Tibial nerve (tissue), 4 donors: ENCODE results near the gene CHST10. TPM values are rescaled to one million over a fixed set of nuclear protein-coding genes. Genes with fewer than 3 reads are reported as not detected.

Source experiments
- DNase-seq, 2 donors: peaks; one replicate each; pipeline ENCODE4 v3.0.0-alpha.2; 2019; ENCODE audit warnings: low spot score in 2 of 2
- H3K27ac ChIP-seq, 4 donors: fragments of 200-600 bp; sonication (generic) in 3 of 4; one replicate each; pipeline ENCODE4 v1.5.1; 2017 to 2019; ENCODE audit warnings: mild to moderate bottlenecking in 1 of 4
- H3K27me3 ChIP-seq, 2 donors: fragments of 200-600 bp; sonication (generic) in 1 of 2; one replicate each; pipeline versions ENCODE4 v1.5.1 to v1.6.0; 2017 to 2019
- H3K36me3 ChIP-seq, 3 donors: fragments of 200-600 bp; sonication (generic); one replicate each; pipeline ENCODE4 v1.5.1; 2018 to 2019
- H3K4me1 ChIP-seq, 4 donors: fragments of 200-600 bp; sonication (generic) in 3 of 4; one replicate each; pipeline ENCODE4 v1.5.1; 2017 to 2019
- H3K4me3 ChIP-seq, 4 donors: fragments of 200-600 bp; sonication (generic) in 3 of 4; one replicate each; pipeline ENCODE4 v1.5.1; 2017 to 2019; ENCODE audit warnings: mild to moderate bottlenecking in 1 of 4, moderate library complexity in 1 of 4
- H3K9me3 ChIP-seq, 4 donors: fragments of 200-600 bp; sonication (generic) in 3 of 4; one replicate each; pipeline ENCODE4 v1.5.1; 2017 to 2019
- CTCF ChIP-seq, 5 experiments: fragments of 200-600 bp in 3 of 5; fragments of 450-650 bp in 2 of 5; sonication (generic) in 3 of 5; IDR thresholded peaks; one replicate each; pipeline ENCODE4 v1.5.1; 2016 to 2019; ENCODE audit warnings: antibody characterized with exemption in 5 of 5, mild to moderate bottlenecking in 3 of 5, moderate library complexity in 2 of 5
- EP300 ChIP-seq, 2 donors: sonication (generic); formaldehyde crosslinking; IDR thresholded peaks; one replicate each; pipeline ENCODE4 v1.6.1; 2017; ENCODE audit warnings: antibody characterized with exemption in 2 of 2, mild to moderate bottlenecking in 1 of 2
- POLR2A ChIP-seq, 2 donors: fragments of 450-650 bp; IDR thresholded peaks; one replicate each; pipeline ENCODE4 v1.6.1; 2017; ENCODE audit warnings: antibody characterized with exemption in 2 of 2, mild to moderate bottlenecking in 2 of 2, moderate library complexity in 2 of 2
- WGBS, 2 donors: methylation state at CpG; one replicate each; pipeline ENCODE4 v1.1.5; 2018; 5-methylcytosine and 5-hydroxymethylcytosine counted together
- total RNA-seq, 4 donors: library from RNA; depleted of rRNA; stranded (reverse); fragments of >200 nt; gene quantifications; one replicate each; pipeline ENCODE4 v1.1.0, GENCODE V29; 2016

The CHST10 gene
- total RNA-seq, 4 donors from 2014 or later: 9.4 to 17.1 (median 13.0) TPM

GRCh38 chr2:100391735-100392515 lies 25.5 kb downstream of the CHST10 start:
- Histone ChIP-seq H3K4me3 (no peak overlapping the region), H3K36me3 (peaks cover 0 to 61% (median 0%) of the 10 kb centered on the region in 3 donors), H3K27ac (no peak overlapping the region), H3K27me3 (no peaks in the 10 kb centered on the region), H3K4me1 (no peaks in the 10 kb centered on the region), H3K9me3 (no peaks in the 10 kb centered on the region)
- WGBS, 2 donors: 96 to 97% methylated on average over 12 to 23 of the region's 23 CpGs
- TF ChIP-seq CTCF (IDR thresholded peaks at IDR 0.05) (no peak), EP300 (IDR thresholded peaks at IDR 0.05) (no peak), POLR2A (IDR thresholded peaks at IDR 0.05) (no peak)
- DNase-seq: no peak

GRCh38 chr2:100390001-100390940 lies 27.2 kb downstream of the CHST10 start:
- H3K4me1 ChIP-seq: no peaks in the 10 kb centered on the region
- no peak overlapping the region for H3K27ac ChIP-seq
- TF ChIP-seq EP300 (IDR thresholded peaks at IDR 0.05): no peak
- no peak overlapping the region for H3K4me3 ChIP-seq
- no peaks in the 10 kb centered on the region for H3K27me3 ChIP-seq
- H3K36me3 ChIP-seq: peaks cover 0 to 44% (median 0%) of the 10 kb centered on the region in 3 donors
- DNase-seq: no peak
- H3K9me3 ChIP-seq: no peaks in the 10 kb centered on the region
- WGBS, 2 donors: 88 to 91% methylated on average over 12 of the region's 12 CpGs

- TF ChIP-seq POLR2A (IDR thresholded peaks at IDR 0.05) (no peak), EP300 (IDR thresholded peaks at IDR 0.05) (no peak), CTCF (IDR thresholded peaks at IDR 0.05) (no peak)
- Histone ChIP-seq H3K4me3 (no peak overlapping the region), H3K27me3 (no peaks in the 10 kb centered on the region), H3K27ac (no peak overlapping the region), H3K4me1 (no peaks in the 10 kb centered on the region), H3K36me3 (peaks cover 0 to 29% (median 0%) of the 10 kb centered on the region in 3 donors), H3K9me3 (no peaks in the 10 kb centered on the region)
- DNase-seq: no peak
- 78 to 81% methylated on average over 6 of the region's 6 CpGs for WGBS, 2 donors
These were observed 28.8 kb downstream of the CHST10 start for GRCh38 chr2:100388703-100389102.

- H3K4me3 ChIP-seq: no peak overlapping the region
- H3K27me3 ChIP-seq: no peaks in the 10 kb centered on the region
- H3K36me3 ChIP-seq: no peaks in the 10 kb centered on the region
- TF ChIP-seq POLR2A (IDR thresholded peaks at IDR 0.05) (no peak), CTCF (IDR thresholded peaks at IDR 0.05) (no peak), EP300 (IDR thresholded peaks at IDR 0.05) (no peak)
- H3K4me1 ChIP-seq: no peaks in the 10 kb centered on the region
- no peak overlapping the region for H3K27ac ChIP-seq
- 90 to 91% methylated on average over 5 of the region's 5 CpGs for WGBS, 2 donors
- H3K9me3 ChIP-seq: no peaks in the 10 kb centered on the region
- DNase-seq: no peak
These were observed 33.5 kb downstream of the CHST10 start for GRCh38 chr2:100383954-100384353.

- H3K4me1 ChIP-seq: no peaks in the 10 kb centered on the region
- 70 to 76% methylated on average over 3 of the region's 3 CpGs for WGBS, 2 donors
- no peaks in the 10 kb centered on the region for H3K27me3 ChIP-seq
- no peak overlapping the region for H3K27ac ChIP-seq
- DNase-seq: no peak
- H3K9me3 ChIP-seq: no peaks in the 10 kb centered on the region
- H3K36me3 ChIP-seq: no peaks in the 10 kb centered on the region
- no peak overlapping the region for H3K4me3 ChIP-seq
- TF ChIP-seq CTCF (IDR thresholded peaks at IDR 0.05): no peak
- TF ChIP-seq POLR2A (IDR thresholded peaks at IDR 0.05): no peak
- no peak for TF ChIP-seq EP300 (IDR thresholded peaks at IDR 0.05)
These were observed 34.2 kb downstream of the CHST10 start for GRCh38 chr2:100383306-100383705.
